Kidney (tissue), 14 donors: ENCODE results near the gene POFUT1. TPM values are rescaled to one million over a fixed set of nuclear protein-coding genes. Genes with fewer than 3 reads are reported as not detected.
A peak's percentile ranks its signal among the peaks of the same experiment; 100 is the strongest.
"Not testable (repeated sequence)": the region's sequence is repeated elsewhere in the genome, so short reads cannot be mapped to it uniquely, and the experiment has no call there.

Experiments
- DNase-seq, 5 donors: peaks; one replicate each; pipeline ENCODE4 v3.0.0-alpha.2; 2013 to 2020
- FAIRE-seq: peaks from 2 replicates; lab custom pipeline; 2012; peaks lifted over from hg19 to GRCh38; lab: Jason Lieb, UNC
- H3K27ac ChIP-seq, 2 donors: one replicate each; pipeline ENCODE4 v1.7.0; 2013; ENCODE audit warnings: low read depth in 2 of 2, low read length in 2 of 2, inconsistent platforms in 1 of 2
- H3K27me3 ChIP-seq: one replicate; pipeline ENCODE4 v1.7.1; 2013; ENCODE audit warnings: low read length, inconsistent platforms; ENCODE audit not compliant: control insufficient read depth, insufficient read depth
- H3K36me3 ChIP-seq, 3 donors: one replicate each; pipeline versions ENCODE4 v1.7.0 to v1.7.1; 2013; ENCODE audit warnings: low read length in 3 of 3, control low read depth in 1 of 3, inconsistent platforms in 1 of 3; ENCODE audit not compliant: insufficient read depth in 3 of 3, control insufficient read depth in 2 of 3
- H3K4me1 ChIP-seq, 3 donors: one replicate each; pipeline versions ENCODE4 v1.7.0 to v1.7.1; 2013; ENCODE audit warnings: low read length in 3 of 3, inconsistent platforms in 1 of 3, low read depth in 1 of 3; ENCODE audit not compliant: control insufficient read depth in 2 of 3, insufficient read depth in 2 of 3
- H3K4me3 ChIP-seq, 3 donors: one replicate each; pipeline versions ENCODE4 v1.7.0 to v1.8.1; 2013; ENCODE audit warnings: low read length in 3 of 3, control low read depth in 1 of 3, inconsistent platforms in 1 of 3
- H3K9ac ChIP-seq, 3 donors: one replicate each; pipeline versions ENCODE4 v1.7.0 to v1.7.1; 2013; ENCODE audit warnings: low read length in 3 of 3, control low read depth in 1 of 3, inconsistent platforms in 1 of 3
- H3K9me3 ChIP-seq, 3 donors: one replicate each; pipeline versions ENCODE4 v1.7.0 to v1.7.1; 2013; ENCODE audit warnings: low read length in 3 of 3, control low read depth in 1 of 3, inconsistent platforms in 1 of 3; ENCODE audit not compliant: control insufficient read depth in 2 of 3, insufficient read depth in 1 of 3
- CTCF ChIP-seq: IDR thresholded peaks from 3 replicates; pipeline ENCODE4 v1.5.1; 2012; ENCODE audit warnings: mild to moderate bottlenecking, moderate library complexity, borderline replicate concordance; ENCODE audit not compliant: insufficient read depth; ENCODE audit errors: extremely low read depth
- intact Hi-C: fragments of 100-400 bp; cut with DNase I; formaldehyde crosslinking; loops from one replicate; pipeline ENCODE4 v1.11.1; 2022
- polyA plus RNA-seq: library from polyadenylated mRNA; stranded (reverse); fragments of 350-450 nt; fragmentation: Illumina TruSeq; extraction: RNeasy Lipid Tissue Mini Kit (QIAGEN cat#74804); gene quantifications from one replicate; pipeline ENCODE4 v1.2.3, GENCODE V29; 2014; ENCODE audit warnings: low read depth, low replicate concordance; ENCODE audit not compliant: insufficient read depth
- total RNA-seq: library from RNA; stranded (reverse); fragmentation: NEBNext Ultra II Directional; extraction: Animal tissue kit (Norgen Biotek cat#: 25700); gene quantifications from one replicate; pipeline ENCODE4 v1.2.1, GENCODE V29; 2021
- donor health status: control.
- donor health status: control.
- donor health status: control.
- donor health status: control.
- donor health status: control.
- donor health status: DM: yes; HTN: yes; CAD: no.
- donor health status: Normal renal cell carcinoma (clear cell type).

POFUT1 gene
- total and polyA plus RNA-seq, 2 donors from 2014 or later, result 16.7 to 36.7 TPM

GRCh38 chr20:32193996-32194395 lies 13.7 kb upstream of the POFUT1 start:
- DNase-seq, result no peak
- Histone ChIP-seq H3K4me1 (peaks cover 0 to 13% (median 5%) of the 10 kb centered on the region in 3 donors), H3K36me3 (peaks cover 3 to 30% (median 19%) of the 10 kb centered on the region in 3 donors), H3K27ac (no peak overlapping the region), H3K9ac (no peak overlapping the region), H3K4me3 (no peak overlapping the region), H3K27me3 (no peaks in the 10 kb centered on the region), H3K9me3 (no peaks in the 10 kb centered on the region)
- intact Hi-C loops, result no loop called here
- no peak for TF ChIP-seq CTCF
- FAIRE-seq, result no peak

- intact Hi-C loops, result no loop called here
- no peak for FAIRE-seq
- H3K36me3 ChIP-seq, result peaks cover 3 to 40% (median 26%) of the 10 kb centered on the region in 3 donors
- TF ChIP-seq CTCF, result no peak
- H3K9ac ChIP-seq, result no peak overlapping the region
- H3K27ac ChIP-seq, result peak overlapping the region in 1 of 2 donors; percentile 15
- DNase-seq, result no peak
- H3K27me3 ChIP-seq, result no peaks in the 10 kb centered on the region
- H3K4me1 ChIP-seq, result peaks cover 0 to 5% (median 5%) of the 10 kb centered on the region in 3 donors
- H3K9me3 ChIP-seq, result no peaks in the 10 kb centered on the region
- H3K4me3 ChIP-seq, result no peak overlapping the region
Measured at GRCh38 chr20:32195581-32195980, 12.1 kb upstream of the POFUT1 start.

GRCh38 chr20:32196613-32197012 lies 11.1 kb upstream of the POFUT1 start:
- H3K27ac ChIP-seq, H3K4me3 ChIP-seq, H3K27me3 ChIP-seq, intact Hi-C loops, H3K9me3 ChIP-seq, H3K4me1 ChIP-seq, FAIRE-seq, H3K9ac ChIP-seq, DNase-seq: not testable (repeated sequence)
- H3K36me3 ChIP-seq, result peaks cover 8 to 42% (median 26%) of the 10 kb centered on the region in 3 donors

GRCh38 chr20:32197136-32197535 lies 10.5 kb upstream of the POFUT1 start:
- H3K36me3 ChIP-seq, result peaks cover 10 to 44% (median 28%) of the 10 kb centered on the region in 3 donors
- H3K9me3 ChIP-seq, H3K9ac ChIP-seq, intact Hi-C loops, FAIRE-seq, H3K27ac ChIP-seq, H3K4me3 ChIP-seq, H3K4me1 ChIP-seq, H3K27me3 ChIP-seq: not testable (repeated sequence)
- DNase-seq, result peak in 1 of 5 donors; percentile 69
